SJCRH30 (cell line): Measurements from ENCODE around the gene SLC2A9. TPM values are rescaled to one million over a fixed set of nuclear protein-coding genes. Genes with fewer than 3 reads are reported as not detected.
A peak's percentile ranks its signal among the peaks of the same experiment; 100 is the strongest.
"Not testable (repeated sequence)": the region's sequence is repeated elsewhere in the genome, so short reads cannot be mapped to it uniquely, and the experiment has no call there.

Source experiments
- DNase-seq, 2 experiments: peaks; one replicate each; pipeline ENCODE4 v3.0.0-alpha.2; 2015 to 2020
- H3K27ac ChIP-seq: fragments of 250-450 bp; sonication (Bioruptor Pico); 2 replicates; pipeline ENCODE4 v1.5.1; 2020; ENCODE audit warnings: mild to moderate bottlenecking, moderate library complexity
- H3K27me3 ChIP-seq: fragments of 250-450 bp; sonication (Bioruptor Pico); 2 replicates; pipeline ENCODE4 v1.5.1; 2020; ENCODE audit warnings: mild to moderate bottlenecking, moderate library complexity
- H3K36me3 ChIP-seq: fragments of 250-450 bp; sonication (Bioruptor Pico); 2 replicates; pipeline ENCODE4 v1.5.1; 2020; ENCODE audit warnings: mild to moderate bottlenecking, moderate library complexity
- H3K4me1 ChIP-seq: fragments of 250-450 bp; sonication (Bioruptor Pico); 2 replicates; pipeline ENCODE4 v1.5.1; 2020; ENCODE audit warnings: mild to moderate bottlenecking, moderate library complexity
- H3K4me3 ChIP-seq: fragments of 250-450 bp; sonication (Bioruptor Pico); 2 replicates; pipeline ENCODE4 v1.5.1; 2020; ENCODE audit warnings: mild to moderate bottlenecking, moderate library complexity
- H3K9me3 ChIP-seq: fragments of 250-450 bp; sonication (Bioruptor Pico); replicated peaks from 2 replicates; pipeline ENCODE4 v1.5.1; 2020; ENCODE audit warnings: mild to moderate bottlenecking, moderate library complexity
- total RNA-seq: library from RNA; depleted of rRNA; stranded (reverse); fragments of >200 nt; shearing (Covaris generic); gene quantifications from 2 replicates; pipeline ENCODE4 v1.2.3, GENCODE V29; 2014

The SLC2A9 gene
- total RNA-seq, 1 experiment from 2014 or later: 0.08 TPM

GRCh38 chr4:9835430-9835829 is 185.9 kb downstream of the SLC2A9 start:
- no peak for DNase-seq
- Histone ChIP-seq H3K27ac (no peak overlapping the region), H3K4me3 (no peak overlapping the region), H3K9me3 (no peaks in the 10 kb centered on the region), H3K36me3 (no peaks in the 10 kb centered on the region), H3K4me1 (no peaks in the 10 kb centered on the region), H3K27me3 (no peaks in the 10 kb centered on the region)

- Histone ChIP-seq H3K36me3 (no peaks in the 10 kb centered on the region), H3K9me3 (no peaks in the 10 kb centered on the region)
Measured at GRCh38 chr4:9833421-9833820, 187.9 kb downstream of the SLC2A9 start.

GRCh38 chr4:9832640-9833039 is 188.7 kb downstream of the SLC2A9 start:
- Histone ChIP-seq H3K36me3 (no peaks in the 10 kb centered on the region), H3K4me3 (no peak overlapping the region), H3K4me1 (no peaks in the 10 kb centered on the region), H3K9me3 (no peaks in the 10 kb centered on the region), H3K27ac (no peak overlapping the region), H3K27me3 (no peaks in the 10 kb centered on the region)
- DNase-seq: no peak

More at GRCh38 chr4:9833421-9833820, 187.9 kb downstream of the SLC2A9 start:
- Histone ChIP-seq H3K27ac (no peak overlapping the region), H3K27me3 (no peaks in the 10 kb centered on the region), H3K4me3 (no peak overlapping the region), H3K4me1 (no peaks in the 10 kb centered on the region)
- no peak for DNase-seq

GRCh38 chr4:9826551-9826950 is 194.7 kb downstream of the SLC2A9 start:
- no peaks in the 10 kb centered on the region for H3K4me1 ChIP-seq

GRCh38 chr4:9825049-9825448 is 196.2 kb downstream of the SLC2A9 start:
- no peak overlapping the region for H3K4me3 ChIP-seq
- no peak overlapping the region for H3K27ac ChIP-seq
- H3K36me3 ChIP-seq: no peaks in the 10 kb centered on the region
- no peak for DNase-seq
- H3K27me3 ChIP-seq: no peaks in the 10 kb centered on the region
- no peaks in the 10 kb centered on the region for H3K9me3 ChIP-seq
- no peaks in the 10 kb centered on the region for H3K4me1 ChIP-seq

More at GRCh38 chr4:9826551-9826950, 194.7 kb downstream of the SLC2A9 start:
- H3K9me3 ChIP-seq: no peaks in the 10 kb centered on the region
- no peak overlapping the region for H3K27ac ChIP-seq
- H3K27me3 ChIP-seq: no peaks in the 10 kb centered on the region
- H3K36me3 ChIP-seq: no peaks in the 10 kb centered on the region
- no peak overlapping the region for H3K4me3 ChIP-seq
- DNase-seq: no peak

GRCh38 chr4:9820343-9820742 is 201.0 kb downstream of the SLC2A9 start:
- Histone ChIP-seq H3K9me3 (no peaks in the 10 kb centered on the region; the same call in 1 of the 2 replicates), H3K27me3 (no peaks in the 10 kb centered on the region), H3K27ac (no peak overlapping the region), H3K36me3 (no peaks in the 10 kb centered on the region), H3K4me3 (no peak overlapping the region), H3K4me1 (no peaks in the 10 kb centered on the region)
- no peak for DNase-seq

GRCh38 chr4:9816285-9816684 is 205.0 kb downstream of the SLC2A9 start:
- Histone ChIP-seq H3K9me3 (no peaks in the 10 kb centered on the region; the same call in 1 of the 2 replicates), H3K27me3 (no peaks in the 10 kb centered on the region), H3K4me1 (no peaks in the 10 kb centered on the region), H3K4me3 (no peak overlapping the region), H3K27ac (no peak overlapping the region), H3K36me3 (no peaks in the 10 kb centered on the region)
- no peak for DNase-seq

GRCh38 chr4:9812501-9813340 is 208.6 kb downstream of the SLC2A9 start:
- Histone ChIP-seq H3K27me3 (no peaks in the 10 kb centered on the region), H3K9me3 (no peaks in the 10 kb centered on the region), H3K4me1 (no peaks in the 10 kb centered on the region), H3K4me3 (no peak overlapping the region), H3K27ac (no peak overlapping the region), H3K36me3 (no peaks in the 10 kb centered on the region)
- DNase-seq: no peak

GRCh38 chr4:9811806-9812205 is 209.5 kb downstream of the SLC2A9 start:
- Histone ChIP-seq H3K4me3 (no peak overlapping the region), H3K36me3 (no peaks in the 10 kb centered on the region), H3K27ac (no peak overlapping the region), H3K4me1 (no peaks in the 10 kb centered on the region), H3K27me3 (no peaks in the 10 kb centered on the region), H3K9me3 (no peaks in the 10 kb centered on the region)
- DNase-seq: no peak

- Histone ChIP-seq H3K4me3 (no peak overlapping the region), H3K27ac (no peak overlapping the region), H3K4me1 (no peaks in the 10 kb centered on the region), H3K9me3 (no peaks in the 10 kb centered on the region), H3K27me3 (no peaks in the 10 kb centered on the region), H3K36me3 (no peaks in the 10 kb centered on the region)
- no peak for DNase-seq
Measured at GRCh38 chr4:9808077-9808476, 213.2 kb downstream of the SLC2A9 start.

GRCh38 chr4:9804918-9805317 is 216.4 kb downstream of the SLC2A9 start:
- Histone ChIP-seq H3K9me3 (no peaks in the 10 kb centered on the region), H3K27ac (no peak overlapping the region), H3K27me3 (no peaks in the 10 kb centered on the region), H3K4me1 (no peaks in the 10 kb centered on the region), H3K4me3 (no peak overlapping the region), H3K36me3 (no peaks in the 10 kb centered on the region)
- DNase-seq: no peak

- H3K27me3 ChIP-seq: no peaks in the 10 kb centered on the region
- H3K36me3 ChIP-seq: no peaks in the 10 kb centered on the region
- H3K4me3 ChIP-seq: no peak overlapping the region
- DNase-seq: peak in 1 of 2 experiments; percentile 13
- no peak overlapping the region for H3K27ac ChIP-seq
- H3K9me3 ChIP-seq: no peaks in the 10 kb centered on the region
- no peaks in the 10 kb centered on the region for H3K4me1 ChIP-seq
Measured at GRCh38 chr4:9800848-9801247, 220.4 kb downstream of the SLC2A9 start.

- H3K9me3 ChIP-seq, DNase-seq, H3K4me1 ChIP-seq, H3K4me3 ChIP-seq, H3K27me3 ChIP-seq, H3K27ac ChIP-seq, H3K36me3 ChIP-seq: not testable (repeated sequence)
Measured at GRCh38 chr4:9796641-9797040, 224.7 kb downstream of the SLC2A9 start.

- no peaks in the 10 kb centered on the region for H3K36me3 ChIP-seq
- no peaks in the 10 kb centered on the region for H3K9me3 ChIP-seq
- H3K4me1 ChIP-seq: no peaks in the 10 kb centered on the region
- no peak for DNase-seq
- no peak overlapping the region for H3K27ac ChIP-seq
- no peaks in the 10 kb centered on the region for H3K27me3 ChIP-seq
- H3K4me3 ChIP-seq: no peak overlapping the region
Measured at GRCh38 chr4:9792381-9792780, 228.9 kb downstream of the SLC2A9 start.

GRCh38 chr4:9785891-9786290 is 235.4 kb downstream of the SLC2A9 start:
- not testable (repeated sequence) for H3K27me3 ChIP-seq, H3K4me1 ChIP-seq, DNase-seq, H3K27ac ChIP-seq, H3K4me3 ChIP-seq, H3K36me3 ChIP-seq, H3K9me3 ChIP-seq

GRCh38 chr4:9782136-9782436 is 239.2 kb downstream of the SLC2A9 start:
- no peaks in the 10 kb centered on the region for H3K9me3 ChIP-seq
- DNase-seq: no peak
- no peaks in the 10 kb centered on the region for H3K4me1 ChIP-seq
- H3K4me3 ChIP-seq: no peak overlapping the region
- no peaks in the 10 kb centered on the region for H3K36me3 ChIP-seq
- no peak overlapping the region for H3K27ac ChIP-seq
- no peaks in the 10 kb centered on the region for H3K27me3 ChIP-seq
